ENCODE data around the gene NFIX.

NFIX gene

DNA sequence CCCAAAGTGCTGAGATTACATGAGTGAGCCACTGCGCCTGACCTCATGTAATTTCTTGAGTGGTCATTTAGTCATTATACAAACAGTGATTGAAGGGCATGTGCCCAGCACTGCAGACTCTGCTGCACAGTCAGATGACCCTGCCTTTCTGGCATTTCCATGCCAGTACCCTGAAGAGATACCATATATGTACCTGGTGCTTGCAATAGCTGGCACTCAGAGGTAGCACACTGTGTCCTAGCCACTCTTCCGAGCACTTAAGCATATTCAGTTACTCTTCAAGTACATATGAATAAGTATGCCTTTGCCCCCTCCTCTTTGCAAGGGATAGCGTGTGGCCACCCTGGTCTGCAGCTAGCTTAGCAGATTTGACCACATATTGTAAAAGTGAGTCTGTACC is 139.4 kb downstream of the NFIX start:
- no peak for DNase-seq

- no peak for DNase-seq
Observed at GRCh38 chr19:13135068-13136062, 140.1 kb downstream of the NFIX start.

- no peak for DNase-seq
Observed at GRCh38 chr19:13137290-13137794, 142.1 kb downstream of the NFIX start.

DNA sequence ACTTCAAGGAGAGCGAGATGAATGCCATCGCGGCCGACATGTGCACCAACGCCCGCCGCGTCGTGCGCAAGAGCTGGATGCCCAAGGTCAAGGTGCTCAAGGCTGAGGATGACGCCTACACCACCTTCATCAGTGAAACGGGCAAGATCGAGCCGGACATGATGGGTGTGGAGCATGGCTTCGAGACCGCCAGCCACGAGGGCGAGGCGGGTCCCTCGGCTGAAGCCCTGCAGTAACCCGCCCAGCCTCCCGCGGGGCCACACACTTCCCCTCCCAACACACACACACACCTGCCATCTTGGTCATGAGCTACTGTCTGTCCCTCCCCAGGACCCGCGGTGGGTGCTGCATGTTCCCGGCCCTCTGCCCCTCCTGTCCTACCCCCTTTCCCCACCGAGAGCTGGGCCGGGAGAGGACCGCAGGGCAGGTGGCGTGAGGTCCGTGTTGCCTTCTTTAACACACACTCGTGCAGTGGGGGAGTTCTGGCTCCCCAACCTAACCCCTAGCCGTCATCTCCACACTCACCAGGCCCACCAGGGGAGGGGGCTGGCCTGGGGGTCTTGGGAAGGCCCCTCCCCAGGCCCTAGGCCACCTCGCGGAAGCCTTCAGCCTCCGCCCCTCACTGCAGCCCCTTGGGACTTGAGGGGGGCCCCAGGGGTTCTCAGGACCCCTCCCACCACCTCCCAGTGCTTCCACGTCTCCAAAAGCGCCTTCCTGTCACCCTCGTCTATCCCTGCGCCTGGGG is 143.1 kb downstream of the NFIX start:
- DNase-seq, result no peak

DNA sequence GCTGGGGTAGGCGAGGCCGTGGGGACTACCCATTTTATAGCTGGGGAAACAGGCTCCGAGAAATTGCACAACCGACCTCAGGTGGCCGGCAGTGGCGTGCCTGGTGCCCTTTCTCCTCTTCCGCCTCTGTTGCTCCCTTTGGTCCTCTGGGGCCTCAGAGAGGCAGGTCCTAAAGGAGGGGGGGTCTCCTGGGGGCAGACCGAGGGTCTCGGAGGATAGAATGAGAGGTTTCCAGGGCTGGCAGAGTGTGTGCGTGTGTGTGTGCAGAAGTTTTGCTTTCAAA is 143.6 kb downstream of the NFIX start:
- no peak for DNase-seq

DNA sequence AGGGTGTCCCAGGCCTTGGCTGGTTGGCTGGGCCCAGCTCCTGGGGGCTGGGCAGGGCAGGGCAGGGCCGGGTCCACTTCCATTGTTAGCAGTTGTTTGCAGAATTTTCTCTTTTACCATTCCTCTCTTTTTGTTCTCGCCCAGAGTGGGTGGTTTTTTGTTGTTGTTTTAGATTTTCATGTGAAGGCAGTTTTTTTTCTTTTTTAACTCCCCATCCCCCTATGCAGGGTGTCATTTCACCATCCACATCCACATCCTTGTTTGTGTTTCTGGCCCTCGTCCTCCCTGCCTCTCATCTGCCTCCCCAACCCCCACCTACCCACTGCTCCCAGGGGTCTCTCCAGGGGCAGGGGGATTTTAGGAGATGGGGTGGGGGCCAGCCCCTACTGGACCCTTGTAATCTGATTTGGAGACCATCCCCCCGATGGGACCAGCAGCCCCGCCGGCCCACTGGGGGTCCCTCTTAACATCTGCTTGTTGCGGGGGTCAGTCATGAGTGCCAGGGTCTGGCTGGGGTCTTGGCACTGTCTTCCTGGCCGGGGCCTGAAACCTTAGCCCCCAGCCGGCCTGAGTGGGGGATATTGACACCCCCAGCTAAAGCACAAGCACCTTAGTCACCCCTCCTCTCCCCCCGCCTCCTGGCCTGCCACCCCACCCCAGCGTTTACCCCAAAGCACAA is 144.5 kb downstream of the NFIX start:
- DNase-seq, result no peak

- DNase-seq, result no peak
Observed at GRCh38 chr19:13146763-13147563, 151.7 kb downstream of the NFIX start.
